Measurements from ENCODE around the gene RDX. TPM values are rescaled to one million over a fixed set of nuclear protein-coding genes. Genes with fewer than 3 reads are reported as not detected.

Gene RDX
- total and polyA plus RNA-seq, 2 of the 8 experiments (the other 6 are each of a cell fraction or from before 2014, with no cell fraction given) = 27.4 to 100 TPM

DNA sequence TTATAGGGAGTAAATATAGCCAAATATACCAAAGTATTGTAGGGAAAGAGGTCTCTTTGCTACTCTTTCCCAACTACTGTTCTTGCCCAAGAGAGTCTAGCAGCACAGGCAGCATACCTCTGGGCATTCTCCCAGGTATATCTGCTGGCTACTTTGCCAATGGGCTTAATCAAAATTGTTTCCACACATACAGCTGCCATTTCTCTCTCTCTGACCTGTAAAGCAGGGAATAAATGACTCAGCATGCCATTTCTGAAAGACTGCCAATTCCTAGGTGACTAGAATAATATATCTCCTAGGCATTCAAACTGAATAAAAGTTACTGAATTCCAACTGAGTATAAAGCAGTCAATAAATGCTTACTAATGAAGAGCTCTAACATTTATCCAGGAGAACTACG, 44.6 kb downstream of the RDX start:
- no peak overlapping the region for H2BK5ac ChIP-seq (ENCODE audit: low read depth, low read length)
- H3K4me2 ChIP-seq (ENCODE audit: insufficient read depth in 1 of 2, low read depth in 2 of 2, low read length in 2 of 2) = no peak overlapping the region
- no peaks in the 10 kb centered on the region for H3K79me2 ChIP-seq (ENCODE audit: control insufficient read depth in 1 of 2, insufficient read depth in 2 of 2, low read length in 2 of 2)
- H3K23me2 ChIP-seq (ENCODE audit: low read depth, low read length) = no peaks in the 10 kb centered on the region
- FAIRE-seq = no peak
- H3K79me1 ChIP-seq (ENCODE audit: low read depth, low read length) = no peaks in the 10 kb centered on the region
- H3K27me3 ChIP-seq (replicated peaks in 1 of 4; ENCODE audit: control insufficient read depth in 3 of 4, extremely low read depth in 1 of 4, insufficient read depth in 3 of 4, low read length in 3 of 4) = peaks cover 0 to 1% (median 0%) of the 10 kb centered on the region in 4 experiments; a peak in 1 of 7 replicates
- no peaks in the 10 kb centered on the region for H4K20me1 ChIP-seq (replicated peaks in 1 of 2; ENCODE audit: control insufficient read depth in 1 of 2, insufficient read depth in 2 of 2, low read length in 2 of 2)
- H3K4me1 ChIP-seq (replicated peaks in 1 of 4; ENCODE audit: control insufficient read depth in 3 of 4, insufficient read depth in 4 of 4, low read length in 3 of 4) = no peaks in the 10 kb centered on the region
- 88% methylated on average over 1 of the region's 1 CpG; no CpG with 5 or more reads in 1 of the 2 experiments for WGBS, 2 experiments (ENCODE audit: extremely low coverage in 1 of 2, insufficient coverage in 1 of 2, insufficient read length in 1 of 2, insufficient replicate concordance in 2 of 2, low coverage in 1 of 2, low lambda C conversion rate in 2 of 2, missing lambda C conversion rate in 1 of 2)
- H2BK15ac ChIP-seq (ENCODE audit: low read length) = no peak overlapping the region
- no peak overlapping the region for H3K14ac ChIP-seq (ENCODE audit: insufficient read length)
- H2BK12ac ChIP-seq (ENCODE audit: low read depth, low read length) = no peak overlapping the region
- no peak overlapping the region for H3K9ac ChIP-seq (replicated peaks in 1 of 4; ENCODE audit: extremely low read depth in 1 of 4, low read depth in 3 of 4, low read length in 3 of 4)
- no peak overlapping the region for H3K56ac ChIP-seq (replicated peaks; ENCODE audit: insufficient read length, low read depth, low read length)
- no peaks in the 10 kb centered on the region for H3K9me3 ChIP-seq (ENCODE audit: insufficient read depth in 2 of 2, low read depth in 1 of 2, low read length in 1 of 2)
- no peak overlapping the region for H4K8ac ChIP-seq (ENCODE audit: extremely low read depth, insufficient read depth, low read length)
- no peak overlapping the region for H3K4me3 ChIP-seq (ENCODE audit: extremely low read depth in 1 of 4, insufficient read depth in 2 of 4, low read depth in 3 of 4, low read length in 4 of 4)
- no peak overlapping the region for H2BK120ac ChIP-seq (replicated peaks; ENCODE audit: low read depth, low read length)
- H3K4ac ChIP-seq (replicated peaks; ENCODE audit: insufficient read length, low read depth, low read length) = no peak overlapping the region
- TF ChIP-seq HDAC6 (IDR thresholded peaks at IDR 0.05; ENCODE audit: low read depth, low read length) (no peak), SIN3A (conservative IDR thresholded peaks at IDR 0.05 in 1 of 2, IDR thresholded peaks at IDR 0.05 in 1 of 2; ENCODE audit: low read depth in 1 of 2, low read length in 2 of 2) (no peak), YY1 (IDR thresholded peaks at IDR 0.05; ENCODE audit: low read depth, low read length) (no peak), FOSL1 (IDR thresholded peaks at IDR 0.05; ENCODE audit: insufficient read depth, low read depth, low read length) (no peak), KDM5A (IDR thresholded peaks at IDR 0.05; ENCODE audit: low read length) (no peak), SIX5 (IDR thresholded peaks at IDR 0.05; ENCODE audit: low read depth, low read length) (no peak), CBX5 (IDR thresholded peaks at IDR 0.05; ENCODE audit: low read depth, low read length) (no peak), BACH1 (IDR thresholded peaks at IDR 0.05; ENCODE audit: low read length) (no peak), SAP30 (IDR thresholded peaks at IDR 0.05; ENCODE audit: insufficient read depth, insufficient replicate concordance, low read length) (no peak)
- H3K36me3 ChIP-seq (ENCODE audit: control insufficient read depth in 2 of 4, insufficient read depth in 4 of 4, low read length in 3 of 4) = peaks cover 3 to 55% (median 22%) of the 10 kb centered on the region in 4 experiments
- no peak overlapping the region for H3K27ac ChIP-seq (ENCODE audit: low read depth, low read length)
- ChIA-PET CTCF (ENCODE audit: partially characterized antibody) (interaction anchor here (1.0 kb wide), 1 partner anchor 51 kb away, joined by 3 read pairs; no protein-coding TSS in a partner anchor), POLR2A (ENCODE audit: partially characterized antibody) (no interaction called here)
- H2AK5ac ChIP-seq (ENCODE audit: low read depth, low read length) = no peak overlapping the region
- no peak overlapping the region for H2AFZ ChIP-seq (ENCODE audit: low read length)
- no peak overlapping the region for H3K23ac ChIP-seq (ENCODE audit: insufficient read length)
- no peak overlapping the region for H4K5ac ChIP-seq (ENCODE audit: insufficient read length, low read depth, low read length)
- no peak overlapping the region for H4K91ac ChIP-seq (replicated peaks; ENCODE audit: insufficient read length, low read length)
- H2BK20ac ChIP-seq (ENCODE audit: low read length) = no peak overlapping the region
- DNase-seq (ENCODE audit: low read depth in 1 of 2, low spot score in 2 of 2) = no peak
- no peak overlapping the region for H3K18ac ChIP-seq (ENCODE audit: extremely low read depth, low read length)

Data from H1 (cell line).